NCI-H2107 treated with DMSO at 0.1 percent for 48 hours (cell line): Measurements from ENCODE around the gene HK1.
A peak's percentile ranks its signal among the peaks of the same experiment; 100 is the strongest.
"Not testable (repeated sequence)": the region's sequence is repeated elsewhere in the genome, so short reads cannot be mapped to it uniquely, and the experiment has no call there.

Experiments used
- DNase-seq: peaks from one replicate; lab custom pipeline; 2025; ENCODE audit not compliant: unreplicated experiment; lab: John Stamatoyannopoulos, UW

The HK1 gene

DNA sequence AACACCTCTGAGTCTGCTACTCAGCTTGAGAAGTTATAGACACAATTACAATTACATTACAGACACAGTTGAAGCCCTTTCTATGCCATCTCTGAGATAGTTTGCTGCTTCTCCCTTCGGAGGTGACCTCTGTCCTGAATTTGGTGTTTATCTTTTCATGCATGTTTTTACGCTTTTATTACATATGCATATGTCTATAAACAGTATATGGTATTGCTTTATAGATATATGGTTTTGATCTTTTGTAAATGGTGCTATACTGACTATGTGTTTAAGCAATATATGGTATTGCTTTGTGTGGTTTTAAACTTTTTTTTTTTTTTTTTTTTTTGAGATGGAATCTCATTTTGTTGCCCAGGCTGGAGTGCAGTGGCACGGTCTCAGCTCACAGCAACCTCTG lies 48.4 kb downstream of the HK1 start:
- no peak for DNase-seq

DNA sequence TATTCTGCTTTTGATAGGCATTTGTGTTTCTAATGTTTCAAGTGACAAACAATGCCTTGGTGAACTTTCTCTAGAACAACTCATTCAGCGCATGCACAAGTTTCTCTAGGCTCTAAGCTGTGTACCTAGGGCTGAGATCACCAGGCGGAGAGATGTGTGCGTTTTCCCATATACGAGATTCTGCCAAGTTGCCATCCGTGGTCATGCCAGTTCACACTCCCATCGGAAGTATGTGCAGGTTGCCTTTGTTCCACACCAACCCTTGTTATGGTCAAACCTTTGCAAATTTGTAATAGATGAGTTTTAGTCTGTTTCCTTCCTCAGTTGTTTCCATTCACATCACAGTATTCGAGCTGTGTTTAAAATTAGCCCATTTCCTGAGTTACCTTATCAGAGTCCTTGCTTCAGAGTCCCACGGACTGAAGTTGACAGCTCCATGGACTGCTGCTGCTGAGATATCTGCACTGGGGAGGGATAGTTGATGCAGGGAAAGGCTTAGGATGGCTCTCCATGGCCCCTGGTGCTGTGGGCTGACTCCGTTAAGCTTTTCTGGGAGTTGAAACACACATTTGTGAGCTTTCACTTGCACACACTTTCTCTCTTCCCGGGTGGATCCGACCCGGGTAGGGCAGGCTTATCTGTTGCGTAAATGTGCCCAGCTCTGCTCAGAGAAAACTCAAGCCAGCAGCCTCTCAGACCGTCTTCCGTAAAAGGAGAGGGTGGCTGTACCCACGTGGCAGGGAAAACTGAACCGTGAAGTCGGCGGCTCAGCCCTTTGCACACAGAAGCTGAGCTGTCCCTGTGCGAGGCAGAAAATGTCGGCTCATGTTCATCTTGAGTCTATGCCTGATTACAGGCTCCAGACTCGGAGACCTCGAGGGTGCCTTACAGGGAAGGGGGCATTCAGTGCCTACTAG lies 49.4 kb downstream of the HK1 start:
- DNase-seq = peak; percentile 34

DNA sequence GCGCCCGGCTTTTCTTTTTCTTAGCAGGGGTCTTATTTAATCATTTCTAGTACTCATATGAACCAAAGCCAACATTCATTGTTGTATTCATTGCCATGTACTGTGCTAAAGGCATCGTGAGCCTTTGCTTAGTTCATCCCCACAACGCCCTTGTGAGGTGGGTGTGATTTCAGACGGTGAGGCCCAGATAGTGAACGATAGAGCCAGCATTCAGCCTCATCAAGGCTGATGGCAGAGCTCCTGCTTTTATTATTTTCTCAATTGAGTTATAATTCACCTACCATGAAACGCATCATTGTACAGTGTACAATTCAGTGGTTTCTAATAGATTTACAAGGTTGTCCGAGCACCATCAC lies 50.1 kb downstream of the HK1 start:
- DNase-seq = no peak

DNA sequence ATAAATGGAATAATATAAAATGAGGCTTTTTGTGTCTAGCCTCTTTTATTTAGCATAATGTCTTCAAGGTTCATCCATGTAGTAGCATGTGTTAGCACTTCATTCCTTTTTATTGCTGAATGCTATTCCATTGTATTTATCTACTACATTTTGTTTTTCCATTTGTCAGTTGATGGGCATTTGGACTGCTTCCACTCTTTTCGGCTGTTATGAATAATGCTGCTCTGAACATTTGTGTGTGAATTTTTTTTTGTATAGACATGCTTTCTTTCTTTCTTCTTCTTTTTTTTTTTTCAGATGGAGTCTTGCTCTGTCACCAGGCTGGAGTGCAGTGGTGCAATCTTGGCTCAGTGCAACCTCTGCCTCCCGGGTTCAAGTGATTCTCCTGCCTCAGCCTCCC lies 50.6 kb downstream of the HK1 start:
- not testable (repeated sequence) for DNase-seq

DNA sequence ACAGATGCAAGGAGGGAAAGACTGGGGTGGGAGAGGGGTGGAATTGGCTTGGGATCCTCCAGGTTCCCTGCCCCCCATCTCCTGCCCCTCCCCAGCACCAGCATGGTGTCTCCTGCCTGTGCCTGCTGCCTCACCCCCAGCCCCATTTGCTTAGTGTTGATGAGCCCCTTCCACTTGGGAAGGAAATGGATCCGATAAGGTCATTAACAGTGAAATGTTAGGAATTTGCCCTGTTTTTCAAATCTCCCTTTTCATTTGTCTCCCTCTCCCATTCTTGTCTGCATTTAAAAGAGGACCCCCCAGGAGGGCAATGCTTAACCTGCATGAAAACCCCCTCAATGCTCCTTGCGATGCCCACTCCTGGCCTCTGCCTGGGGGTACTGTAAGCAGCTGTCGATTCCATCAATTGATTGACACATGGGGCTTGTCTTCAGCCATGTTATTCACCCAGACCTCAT lies 51.5 kb downstream of the HK1 start:
- DNase-seq = no peak

DNA sequence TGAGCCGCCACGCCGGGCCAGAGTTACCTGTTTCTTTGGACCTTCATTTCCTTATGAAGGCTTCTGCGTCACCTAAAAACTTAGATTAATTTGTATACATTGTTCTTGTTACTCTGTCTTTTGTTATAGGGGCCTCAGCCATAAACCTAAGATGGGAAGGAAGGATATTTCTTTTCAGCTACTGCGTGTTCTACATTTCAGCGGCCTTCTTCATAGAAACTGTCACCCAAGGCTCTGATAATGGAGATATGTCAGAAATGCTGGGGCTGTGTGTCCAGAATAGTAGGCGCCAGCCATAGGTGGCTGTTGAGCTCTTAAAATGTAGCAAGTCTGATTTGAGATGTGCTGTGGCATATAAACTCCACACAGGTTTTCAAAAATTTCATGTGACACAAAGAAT lies 52.9 kb downstream of the HK1 start:
- DNase-seq = no peak

DNA sequence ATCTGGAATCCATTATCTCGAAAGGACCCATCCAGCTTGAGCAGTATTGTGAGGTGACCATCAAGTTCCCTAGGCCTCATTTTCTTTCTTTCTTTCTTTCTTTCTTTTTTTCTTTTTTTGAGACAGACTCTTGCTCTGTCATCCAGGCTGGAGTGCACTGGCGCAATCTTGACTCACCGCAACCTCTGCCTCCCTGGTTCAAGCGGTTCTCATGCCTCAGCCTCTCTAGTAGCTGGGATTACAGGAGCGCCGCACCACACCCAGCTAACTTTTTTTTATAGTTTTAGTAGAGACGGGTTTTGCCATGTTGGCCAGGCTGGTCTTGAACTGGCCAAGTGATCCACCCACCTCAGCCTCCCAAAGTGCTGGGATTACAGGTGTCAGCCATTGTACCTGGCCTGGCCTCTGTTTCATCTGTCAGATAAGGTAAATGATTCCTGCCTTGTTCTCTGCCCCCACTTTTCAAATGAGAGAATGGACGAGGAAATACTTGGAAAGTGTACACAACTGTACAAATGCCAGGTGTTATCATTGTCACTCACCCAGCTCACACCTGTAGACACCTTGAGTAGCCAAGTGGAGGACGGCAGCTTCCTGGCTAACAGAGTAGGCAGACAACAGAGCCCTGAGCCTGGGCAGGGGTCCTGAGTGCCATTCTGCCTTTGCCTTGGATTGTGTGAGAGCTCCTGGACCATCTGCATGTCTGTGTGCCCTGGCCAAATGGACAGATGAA lies 54.1 kb downstream of the HK1 start:
- DNase-seq = no peak

DNA sequence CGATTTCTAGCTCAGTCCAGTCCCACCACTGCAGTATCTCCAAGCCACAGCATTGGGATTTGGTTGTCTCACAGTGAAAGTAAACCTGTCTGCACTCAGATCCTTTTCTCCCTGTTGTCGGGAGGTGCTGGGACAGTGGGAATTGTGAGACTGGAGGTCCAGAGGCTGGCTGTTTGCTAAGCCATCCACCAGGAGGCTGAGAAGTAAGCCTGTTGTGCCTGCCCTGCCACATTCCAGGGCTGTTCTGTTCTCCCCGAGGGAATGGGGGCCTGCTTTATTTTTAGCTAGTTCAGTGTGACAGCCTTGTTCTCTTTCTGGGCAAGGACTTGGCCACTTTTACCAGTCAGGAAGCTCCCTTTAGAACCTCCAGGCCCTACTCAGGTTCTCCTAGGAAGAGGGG lies 54.9 kb downstream of the HK1 start:
- no peak for DNase-seq

DNA sequence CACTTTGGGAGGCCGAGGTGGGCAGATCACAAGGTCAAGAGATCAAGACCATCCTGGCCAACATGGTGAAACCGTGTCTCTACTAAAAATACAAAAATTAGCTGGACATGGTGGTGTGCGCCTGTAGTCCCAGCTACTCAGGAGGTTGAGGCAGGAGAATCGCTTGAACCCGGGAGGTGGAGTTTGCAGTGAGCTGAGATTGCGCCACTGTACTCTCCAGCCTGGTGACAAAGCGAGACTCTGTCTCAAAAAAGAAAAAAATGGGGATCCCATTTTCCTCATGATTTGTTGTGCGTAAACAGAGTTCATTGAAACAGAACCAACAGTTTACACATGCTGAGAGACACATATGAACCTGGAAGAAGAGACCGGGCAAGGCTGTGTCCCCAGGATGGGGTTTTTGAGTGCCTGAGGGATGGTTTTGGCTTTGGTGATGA lies 55.6 kb downstream of the HK1 start:
- DNase-seq = not testable (repeated sequence)

DNA sequence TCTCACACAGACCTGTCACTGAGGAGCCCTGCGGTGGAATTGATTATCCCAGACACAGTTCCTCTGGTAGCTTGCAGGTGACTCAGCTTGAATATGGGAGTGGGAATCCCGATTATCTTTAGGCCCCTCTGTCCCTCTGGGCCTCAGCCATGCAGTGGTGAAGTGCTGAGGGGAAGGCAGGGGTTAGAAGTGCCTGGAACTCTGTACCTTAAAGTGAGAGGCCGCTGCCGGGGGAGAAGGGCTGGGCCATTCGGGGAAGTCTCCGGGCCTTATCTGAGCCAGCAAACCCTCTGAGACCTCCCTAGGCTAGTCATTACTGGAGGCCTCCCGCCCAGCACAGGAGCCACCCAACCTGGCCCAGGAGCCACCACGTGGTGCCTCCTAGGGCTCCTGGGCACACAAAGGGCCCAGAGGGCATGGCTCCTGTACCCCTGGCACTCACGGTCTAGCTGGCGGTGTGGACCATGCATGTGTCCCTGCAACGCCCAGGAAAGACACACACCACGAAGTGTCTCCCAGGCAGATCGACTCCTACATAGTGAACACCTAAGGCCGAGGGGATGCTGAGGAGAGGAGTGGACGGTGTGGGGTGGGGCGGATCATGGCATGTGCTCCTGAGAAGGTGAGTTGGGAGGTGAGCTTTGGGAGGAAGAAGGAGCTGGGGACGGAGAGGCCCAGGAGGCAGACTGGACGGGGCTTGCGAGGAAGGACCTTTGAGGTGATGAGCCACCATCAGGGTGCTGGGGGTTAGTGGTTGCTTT lies 56.2 kb downstream of the HK1 start:
- no peak for DNase-seq

DNA sequence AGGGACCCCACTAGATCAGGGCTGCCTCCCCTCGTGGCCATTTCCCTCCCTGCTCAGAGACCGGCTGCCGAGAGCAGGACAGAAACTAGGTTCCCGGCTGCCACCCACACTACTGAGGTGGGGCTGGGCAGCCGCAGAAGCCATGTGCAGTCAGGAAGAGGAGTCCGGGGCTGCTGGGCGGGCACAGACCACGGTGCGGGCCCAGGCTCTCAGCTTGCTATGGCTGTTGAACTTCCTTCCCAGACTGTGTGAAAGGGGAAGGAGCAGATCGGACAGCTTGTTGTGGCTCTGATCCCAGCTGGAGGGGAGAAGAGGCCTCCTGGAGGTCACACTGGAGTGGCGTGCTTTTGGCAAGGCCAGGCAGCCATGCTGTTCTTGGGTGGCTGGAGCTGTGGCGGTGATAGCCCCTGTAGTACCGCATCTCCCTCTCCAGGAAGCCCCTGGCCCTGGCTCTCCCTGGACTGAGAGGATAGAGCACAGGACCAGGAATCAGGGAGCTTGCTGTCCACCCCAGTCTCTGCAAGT lies 56.8 kb downstream of the HK1 start:
- no peak for DNase-seq

DNA sequence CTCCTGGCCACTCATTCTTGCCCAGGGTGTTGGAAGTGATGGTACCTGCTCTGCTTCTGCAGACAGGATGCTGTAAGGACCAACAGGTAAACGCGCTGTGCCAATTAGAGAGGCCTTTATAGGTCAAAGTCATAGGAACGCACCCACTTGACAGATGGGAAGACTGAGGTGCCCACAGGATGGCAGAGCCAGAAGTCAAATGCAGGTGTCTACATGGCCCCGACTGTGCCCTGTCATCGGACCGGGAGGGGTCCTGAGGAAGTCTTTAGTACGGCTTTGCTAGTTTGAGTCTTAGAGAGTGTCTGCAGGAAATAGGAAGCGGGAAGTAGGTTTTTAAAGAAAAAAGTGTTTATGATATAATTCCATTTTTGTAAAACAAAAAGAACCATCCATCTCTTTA lies 57.3 kb downstream of the HK1 start:
- DNase-seq = no peak

DNA sequence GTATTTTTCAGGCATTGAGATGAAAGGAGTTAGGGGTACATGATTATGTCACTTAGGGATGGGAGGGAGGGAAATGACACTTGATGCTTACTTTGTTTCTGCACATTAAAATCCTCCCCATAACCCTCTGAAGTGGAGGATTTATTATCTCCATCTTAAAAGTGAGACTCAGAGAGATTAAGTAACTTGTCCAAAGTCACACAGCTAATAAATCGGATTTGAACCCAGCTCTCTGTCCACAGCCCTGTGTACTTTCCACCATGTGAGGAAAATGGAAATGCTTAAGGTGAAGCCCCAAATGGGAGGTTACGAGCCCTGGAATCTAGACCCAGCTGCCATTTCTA lies 58.6 kb downstream of the HK1 start:
- no peak for DNase-seq

DNA sequence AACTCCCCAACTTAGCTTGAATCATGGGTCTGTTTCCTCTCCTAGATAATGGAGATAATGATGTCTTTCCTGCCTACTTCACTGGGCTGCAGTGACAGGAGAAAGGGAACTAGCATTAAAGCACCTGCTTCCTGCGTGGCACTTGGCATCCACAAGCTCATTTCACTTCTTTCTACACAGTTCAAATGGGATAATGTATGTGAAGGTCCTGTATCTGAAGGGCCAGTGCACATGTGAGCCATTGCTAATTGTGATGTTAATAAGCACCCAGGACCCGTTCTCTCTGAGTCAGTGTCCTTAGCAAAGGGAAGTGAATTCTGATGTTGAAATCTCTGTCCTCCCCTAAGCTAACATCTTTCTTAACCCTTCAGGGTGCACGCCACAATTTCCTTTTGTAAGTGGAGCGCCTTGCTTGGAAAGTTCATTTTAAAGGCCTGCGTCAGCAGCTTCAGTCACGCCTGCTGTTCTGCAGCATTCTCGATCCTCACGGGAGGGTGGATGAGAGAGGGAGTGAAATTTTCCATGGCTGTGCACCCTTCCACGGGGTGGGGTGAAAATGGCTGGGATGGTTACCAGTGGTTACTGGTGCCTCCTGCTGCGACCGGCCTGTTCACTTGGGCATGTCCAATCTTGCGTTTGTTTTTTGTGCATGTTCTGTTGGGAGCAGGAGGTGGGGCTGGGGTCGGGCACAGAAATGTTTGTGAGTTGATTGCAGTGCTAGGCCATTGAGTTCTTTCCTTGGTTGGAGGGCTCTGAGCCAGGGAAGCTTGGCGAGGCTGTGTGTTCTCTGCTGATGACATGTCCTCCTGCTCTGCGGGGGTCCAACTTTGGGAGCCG lies 59.2 kb downstream of the HK1 start:
- DNase-seq = no peak

DNA sequence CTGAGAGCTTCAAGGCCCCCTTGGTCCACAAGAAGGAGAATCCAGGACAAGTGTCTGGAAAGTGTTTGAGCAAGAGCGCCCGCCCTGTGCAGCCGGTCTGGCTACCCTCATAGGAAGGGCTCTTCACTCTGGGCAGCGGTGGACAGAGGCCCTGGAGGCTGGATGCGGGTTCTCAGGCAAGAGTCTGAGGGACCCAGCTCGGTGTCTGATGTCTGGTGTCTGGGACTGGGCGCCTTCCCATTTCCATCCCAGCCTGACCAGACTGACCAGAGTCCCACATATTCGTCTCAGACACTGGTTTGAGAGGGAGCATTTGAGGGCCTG lies 59.8 kb downstream of the HK1 start:
- no peak for DNase-seq

DNA sequence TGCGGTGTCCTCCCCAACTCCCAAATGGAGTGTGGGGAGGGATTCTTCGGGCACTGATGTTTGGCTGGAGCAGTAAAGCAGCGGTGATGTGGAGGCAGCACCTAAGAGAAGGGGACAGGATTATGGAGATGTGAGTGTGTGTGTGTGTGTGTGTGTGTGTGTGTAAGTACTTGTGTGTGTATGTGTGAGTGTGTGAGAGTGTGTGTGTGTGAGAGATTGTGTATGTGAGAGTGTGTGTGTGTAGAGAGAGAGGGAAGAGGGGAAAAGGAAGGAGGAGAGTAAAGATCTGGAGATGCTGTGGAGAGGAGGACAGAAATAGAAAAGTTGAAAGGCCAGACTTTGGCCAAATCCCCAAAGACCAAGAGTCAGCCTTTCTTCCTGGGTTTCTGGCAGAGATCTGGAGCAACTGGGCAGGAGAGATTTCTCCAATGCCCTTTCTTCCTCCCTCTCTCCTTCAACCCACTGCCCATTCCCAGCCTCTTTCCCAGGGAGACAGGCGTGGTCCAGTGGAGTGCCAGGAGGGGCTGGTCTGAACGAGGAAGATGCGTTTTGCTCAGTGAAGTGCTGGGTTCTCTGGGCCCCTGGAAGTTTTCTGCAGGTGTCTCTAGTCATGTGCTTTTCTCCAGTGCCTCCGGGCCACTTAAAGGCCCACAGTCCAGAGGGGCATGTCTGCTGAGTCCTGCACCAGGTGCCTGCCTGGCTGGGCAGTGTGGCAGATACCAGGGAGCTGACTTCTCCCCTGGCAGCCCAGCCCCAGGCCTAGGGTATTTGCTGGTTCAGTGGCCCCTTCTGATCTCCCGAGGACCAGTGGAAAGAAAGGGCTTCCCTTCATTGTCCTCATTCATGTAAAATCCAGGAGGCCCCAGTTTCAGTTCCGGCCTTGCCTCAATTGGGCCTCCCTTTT lies 60.5 kb downstream of the HK1 start:
- DNase-seq = no peak

DNA sequence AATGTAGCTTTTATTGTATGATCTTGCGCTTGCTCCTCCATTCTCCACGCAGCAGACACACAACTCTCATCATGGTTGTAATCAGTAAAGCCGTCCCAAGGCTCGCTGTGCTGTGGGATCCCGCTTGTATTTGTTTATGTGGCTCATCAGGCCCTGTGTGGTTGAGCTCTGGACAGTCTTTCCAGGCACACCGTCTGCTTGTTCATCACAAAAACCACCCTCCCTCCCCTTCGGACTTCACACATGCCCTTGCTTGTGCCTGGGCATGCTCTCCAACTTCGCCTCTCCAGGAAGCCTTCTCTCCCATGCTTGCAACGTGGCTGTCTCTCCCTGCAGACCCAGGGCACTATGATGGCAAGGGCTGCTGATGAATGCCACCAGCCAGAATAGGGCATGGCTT lies 62.4 kb downstream of the HK1 start:
- DNase-seq = no peak

DNA sequence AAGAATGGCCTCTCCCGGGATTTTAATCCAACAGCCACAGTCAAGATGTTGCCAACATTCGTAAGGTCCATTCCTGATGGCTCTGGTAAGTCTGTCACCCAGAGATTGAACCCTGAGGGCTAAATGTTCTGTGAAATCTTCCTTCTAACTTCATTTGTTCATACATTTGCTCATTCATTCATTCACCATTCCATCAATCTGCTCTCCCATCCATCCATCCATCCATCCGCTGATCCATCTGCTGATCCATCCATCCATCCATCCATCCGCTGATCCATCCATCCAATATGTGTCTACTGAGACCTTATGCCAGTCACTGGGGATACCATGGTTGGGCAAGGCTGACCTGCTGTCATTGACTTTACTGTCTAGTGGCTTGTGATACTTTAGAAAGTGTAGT lies 65.6 kb downstream of the HK1 start:
- DNase-seq = no peak

DNA sequence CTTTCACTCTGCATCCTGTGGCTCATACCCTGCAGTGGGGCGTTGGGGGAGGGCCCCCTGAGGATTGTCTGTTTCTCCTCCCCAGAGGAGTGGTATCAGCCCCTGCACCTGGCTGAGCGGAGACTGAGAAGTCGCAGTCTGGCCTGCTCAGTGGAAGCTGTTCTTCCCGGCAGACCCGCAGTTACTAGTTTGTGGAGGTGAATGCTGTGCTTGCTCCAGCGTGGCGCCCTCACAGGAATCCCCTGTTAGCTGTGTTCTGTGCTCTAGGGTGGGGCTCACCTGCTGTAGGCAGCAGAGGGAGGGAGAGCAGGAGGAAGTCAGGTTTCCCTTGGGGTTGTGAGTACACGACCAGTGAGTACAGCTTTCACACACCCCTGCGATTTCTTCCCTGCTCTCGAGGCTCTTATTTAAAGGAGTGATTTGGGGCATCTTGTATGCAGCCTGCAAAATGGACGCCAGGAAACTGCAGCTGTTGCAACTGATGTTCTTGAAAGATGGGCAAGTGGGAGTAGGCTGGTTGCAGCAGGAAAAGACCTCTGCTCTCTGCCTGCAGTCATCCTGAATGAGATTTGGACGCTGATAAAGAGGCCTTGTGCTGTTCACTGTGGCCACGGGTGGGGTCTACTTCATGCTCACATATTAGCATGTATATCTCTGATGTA lies 66.4 kb downstream of the HK1 start:
- DNase-seq = peak; percentile 45
